ENCODE results near the gene UBE2M.

- TF ChIP-seq CTCF (conservative IDR thresholded peaks at IDR 0.05 in 1 of 2, IDR thresholded peaks at IDR 0.05 in 1 of 2; ENCODE audit: extremely low read depth in 1 of 2, insufficient read depth in 1 of 2, low read depth in 1 of 2, low read length in 2 of 2) (no peak), EZH2 (IDR thresholded peaks at IDR 0.05; ENCODE audit: borderline replicate concordance, low read length) (no peak)
Observed at GRCh38 chr19:58584498-58585441, 26.4 kb upstream of the UBE2M start.
